H1 (cell line): ENCODE measurements around the gene NRXN2. TPM values are rescaled to one million over a fixed set of nuclear protein-coding genes. Genes with fewer than 3 reads are reported as not detected.

ENCODE experiments used
- CHD7 ChIP-seq: fragments of 300-600 bp; sonication (generic); IDR thresholded peaks from 2 replicates; pipeline ENCODE4 v1.7.1; 2012; ENCODE audit warnings: low read length, moderate library complexity, mild to moderate bottlenecking, inconsistent platforms; ENCODE audit not compliant: insufficient replicate concordance
- CREB1 ChIP-seq: IDR thresholded peaks from 2 replicates; pipeline ENCODE4 v1.6.1; 2012; ENCODE audit warnings: inconsistent platforms
- HDAC6 ChIP-seq: IDR thresholded peaks from one replicate; pipeline ENCODE4 v1.7.1; 2012; ENCODE audit warnings: low read depth, mild to moderate bottlenecking, inconsistent platforms, low read length, moderate library complexity
- KDM1A ChIP-seq: fragments of 200-600, 300-600 bp; sonication (generic); IDR thresholded peaks from 2 replicates; pipeline ENCODE4 v1.7.1; 2016; ENCODE audit warnings: mild to moderate bottlenecking, low read length, borderline replicate concordance
- MAX ChIP-seq: IDR thresholded peaks from 2 replicates; pipeline ENCODE4 v1.6.1; 2012; ENCODE audit warnings: inconsistent platforms
- RXRA ChIP-seq: IDR thresholded peaks from 2 replicates; pipeline ENCODE4 v1.6.1; 2011; ENCODE audit warnings: low read depth, mild to moderate bottlenecking, low read length, moderate library complexity; ENCODE audit not compliant: insufficient read depth
- polyA plus RNA-seq, 7 experiments: library from polyadenylated mRNA; depleted of rRNA in 3 of 7; stranded (reverse) in 5 of 7; unstranded in 2 of 7; fragments of >200 nt in 5 of 7; fragments of 200-250 nt in 2 of 7; gene quantifications; 1 replicate in 5 of 7; 2 replicates in 1 of 7; 4 replicates in 1 of 7; pipeline versions ENCODE4 v1.2.1 to v1.2.3, GENCODE V29; 2011 to 2013; ENCODE audit warnings: missing spikeins in 2 of 7, mixed read lengths in 2 of 7
- total RNA-seq: library from RNA; stranded (reverse); fragmentation: NEBNext Ultra II Directional; extraction: Animal tissue kit (Norgen Biotek cat#: 25700); gene quantifications from 2 replicates; pipeline ENCODE4 v1.2.1, GENCODE V29; 2021

Gene NRXN2
- total and polyA plus RNA-seq, 2 of the 8 experiments (the other 6 are each of a cell fraction or from before 2014, with no cell fraction given), result 1.3 to 11.5 TPM

GRCh38 chr11:64632237-64632636 is 90.8 kb downstream of the NRXN2 start (continued):
- TF ChIP-seq CHD7, result no peak
- TF ChIP-seq RXRA, result no peak
- TF ChIP-seq MAX, result no peak
- TF ChIP-seq HDAC6, result no peak
- TF ChIP-seq KDM1A, result no peak
- TF ChIP-seq CREB1, result no peak
